Thoracic aorta (tissue), 2 donors: Measurements from ENCODE around the gene AP2M1. TPM values are rescaled to one million over a fixed set of nuclear protein-coding genes. Genes with fewer than 3 reads are reported as not detected.
A peak's percentile ranks its signal among the peaks of the same experiment; 100 is the strongest.

Source experiments
- ATAC-seq: fragments of 150-250 bp; one replicate; pipeline ENCODE4 v1.8.0; 2017; ENCODE audit warnings: low read depth; ENCODE audit not compliant: insufficient number of reproducible peaks, low FRiP score
- DNase-seq: peaks from one replicate; pipeline ENCODE4 v3.0.0-alpha.2; 2020; ENCODE audit warnings: low spot score
- H3K27ac ChIP-seq, 2 donors: fragments of 200-600 bp; sonication (generic); 1 replicate in 1 of 2; 2 replicates in 1 of 2; pipeline ENCODE4 v1.5.1; 2016; ENCODE audit warnings: mild to moderate bottlenecking in 2 of 2, moderate library complexity in 2 of 2
- H3K27me3 ChIP-seq: fragments of 200-600 bp; sonication (generic); replicated peaks from 2 replicates; pipeline ENCODE4 v1.6.0; 2016; ENCODE audit warnings: mild to moderate bottlenecking; ENCODE audit not compliant: insufficient read depth
- H3K36me3 ChIP-seq: fragments of 200-600 bp; sonication (generic); one replicate; pipeline ENCODE4 v1.5.1; 2016
- H3K4me1 ChIP-seq, 2 donors: fragments of 200-600 bp; sonication (generic); 1 replicate in 1 of 2; 2 replicates in 1 of 2; pipeline versions ENCODE4 v1.5.1 to v1.6.0; 2016; ENCODE audit warnings: low read depth in 2 of 2, mild to moderate bottlenecking in 1 of 2; ENCODE audit not compliant: control insufficient read depth in 1 of 2
- H3K4me3 ChIP-seq: fragments of 200-600 bp; sonication (generic); 2 replicates; pipeline ENCODE4 v1.5.1; 2016; ENCODE audit warnings: mild to moderate bottlenecking
- H3K9me3 ChIP-seq: fragments of 200-600 bp; sonication (generic); 2 replicates; pipeline ENCODE4 v1.5.1; 2016
- CTCF ChIP-seq: fragments of 200-600 bp; sonication (generic); IDR thresholded peaks from one replicate; pipeline ENCODE4 v1.5.1; 2019; ENCODE audit warnings: antibody characterized with exemption
- total RNA-seq, 2 donors: library from RNA; depleted of rRNA; stranded (reverse); fragments of >200 nt; gene quantifications; one replicate each; pipeline versions ENCODE4 v1.1.0 to v1.2.3, GENCODE V29; 2016

The AP2M1 gene
- total RNA-seq, 2 donors from 2014 or later: 194 to 203 TPM

GRCh38 chr3:184223946-184224345 lies 49.3 kb downstream of the AP2M1 start:
- no peaks in the 10 kb centered on the region for H3K36me3 ChIP-seq
- H3K27me3 ChIP-seq: peaks cover 5% of the 10 kb centered on the region
- no peak overlapping the region for H3K4me3 ChIP-seq
- ATAC-seq (no peak), DNase-seq (no peak)
- no peaks in the 10 kb centered on the region for H3K9me3 ChIP-seq
- no peak for TF ChIP-seq CTCF
- H3K4me1 ChIP-seq: no peaks in the 10 kb centered on the region
- no peak overlapping the region for H3K27ac ChIP-seq

GRCh38 chr3:184227481-184227935 lies 52.9 kb downstream of the AP2M1 start:
- peak; percentile 61 for TF ChIP-seq CTCF
- no peak for ATAC-seq

GRCh38 chr3:184228376-184229137 lies 53.9 kb downstream of the AP2M1 start:
- H3K27me3 ChIP-seq: peaks cover 22% of the 10 kb centered on the region
- H3K4me3 ChIP-seq: peak overlapping the region; percentile 76
- H3K9me3 ChIP-seq: no peaks in the 10 kb centered on the region
- no peak overlapping the region for H3K27ac ChIP-seq
- no peak for ATAC-seq
- peaks cover 12 to 18% of the 10 kb centered on the region in 2 donors for H3K4me1 ChIP-seq
- no peak for TF ChIP-seq CTCF
- no peak for DNase-seq
- H3K36me3 ChIP-seq: no peaks in the 10 kb centered on the region

More at GRCh38 chr3:184227481-184227935, 52.9 kb downstream of the AP2M1 start:
- no peak for DNase-seq
- H3K4me3 ChIP-seq: no peak overlapping the region
- H3K9me3 ChIP-seq: no peaks in the 10 kb centered on the region
- H3K27me3 ChIP-seq: peaks cover 22% of the 10 kb centered on the region
- no peak overlapping the region for H3K27ac ChIP-seq
- peaks cover 12 to 18% of the 10 kb centered on the region in 2 donors for H3K4me1 ChIP-seq
- H3K36me3 ChIP-seq: no peaks in the 10 kb centered on the region

GRCh38 chr3:184229394-184230080 lies 54.9 kb downstream of the AP2M1 start, which contains the start of gene VWA5B2:
TSS of gene VWA5B2 (plus strand) at chr3:184229585. CDS start at chr3:184230529, 944 bp downstream.
- Histone ChIP-seq H3K27me3 (peaks cover 22% of the 10 kb centered on the region), H3K27ac (no peak within 1 kb of the TSS), H3K36me3 (no peaks in the 10 kb centered on the region), H3K9me3 (no peaks in the 10 kb centered on the region), H3K4me1 (peaks cover 12 to 18% of the 10 kb centered on the region in 2 donors), H3K4me3 (peak within 1 kb of the TSS; percentile 76)
- DNase-seq (no peak), ATAC-seq (peak; percentile 23)
- TF ChIP-seq CTCF: peak; percentile 39

GRCh38 chr3:184230081-184230602 lies 55.5 kb downstream of the AP2M1 start:
- no peaks in the 10 kb centered on the region for H3K36me3 ChIP-seq
- H3K4me3 ChIP-seq: peak overlapping the region; percentile 76
- peaks cover 12 to 18% of the 10 kb centered on the region in 2 donors for H3K4me1 ChIP-seq
- ATAC-seq (no peak), DNase-seq (no peak)
- no peak for TF ChIP-seq CTCF
- no peaks in the 10 kb centered on the region for H3K9me3 ChIP-seq
- H3K27ac ChIP-seq: no peak overlapping the region
- peaks cover 22% of the 10 kb centered on the region for H3K27me3 ChIP-seq
